Heart left ventricle (tissue), 13 donors: ENCODE data around the gene AHCYL2.

ENCODE experiments used
- CTCF ChIP-seq, 12 donors: fragments of 200-600 bp; sonication (generic) in 4 of 12; IDR thresholded peaks; one replicate each; pipeline versions ENCODE4 v1.5.0 to v1.8.0; 2018 to 2022; ENCODE audit warnings: antibody characterized with exemption in 12 of 12, mild to moderate bottlenecking in 5 of 12
- POLR2A ChIP-seq, 2 donors: fragments of 450-650 bp; IDR thresholded peaks; one replicate each; pipeline ENCODE4 v1.6.1; 2017; ENCODE audit warnings: antibody characterized with exemption in 2 of 2, mild to moderate bottlenecking in 2 of 2, moderate library complexity in 2 of 2
- donor health status: ischemic (EF 13 %, LVEDD 7.1; RV severe dilation, severe dysfunction).
- donor health status: DM: no; HTN: yes; CAD: no.
- donor health status: DM: no; HTN: no; CAD: no.
- donor health status: ischemic (EF 25% LVEDD 6.9; RV normal size, moderate dysfunction).
- donor health status: ischemic (EF 25% LVEDD 5.7; RV mildly dilated, moderate dysfunction).
- donor health status: ischemic (EF 35%, LVEDD 5.7; RV mildly dilated, moderate dysfunction).
- donor health status: nonischemic (EF 11% LVEDD 7.7; RV severe dilation, severe dysfunction).
- donor health status: DM: yes; HTN: yes; CAD: no.
- donor health status: PGD.
- donor health status: ischemic (EF 29% LVEDD 5.4; RV normal size, mild dysfunction).
- donor health status: nonischemic (EF 23%, LVEDD 6.1; RV moderate dilation, normal function).

DNA sequence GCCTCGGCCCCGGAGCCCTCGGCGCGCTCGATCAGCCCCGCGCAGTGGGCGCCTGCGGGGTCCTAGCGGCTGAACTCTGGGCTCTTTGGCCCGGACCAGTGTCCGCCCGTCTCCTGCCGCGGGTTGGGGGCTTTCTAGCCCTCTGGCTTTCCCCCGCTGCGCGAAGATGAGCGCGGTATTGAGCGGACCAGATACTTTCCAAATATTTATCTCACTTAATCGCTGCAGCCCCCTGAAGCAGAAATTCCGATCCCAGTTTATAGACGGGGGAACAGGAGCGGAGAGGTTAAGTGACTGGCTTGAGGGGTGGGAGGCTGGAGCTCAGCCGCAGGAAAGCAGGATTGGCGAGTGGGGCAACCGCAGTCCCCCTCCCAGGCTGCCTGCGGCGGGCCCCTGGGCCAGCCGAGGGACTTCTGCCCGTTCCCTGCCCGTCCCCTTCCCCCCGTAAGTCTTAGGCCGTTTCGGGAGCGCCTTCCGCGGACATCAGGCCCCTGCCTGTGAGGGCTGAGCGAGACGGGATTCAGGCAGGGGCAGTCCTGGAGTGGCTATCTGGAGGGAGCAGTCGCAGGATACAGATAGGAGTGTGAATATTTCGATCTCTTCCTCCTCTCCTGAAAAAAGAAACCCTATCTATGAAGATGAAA lies 210.0 kb downstream of the AHCYL2 start:
- TF ChIP-seq CTCF (IDR thresholded peaks at IDR 0.05), result no peak
- no peak for TF ChIP-seq POLR2A (IDR thresholded peaks at IDR 0.05)
